ENCODE data around the gene KCNK2. TPM values are rescaled to one million over a fixed set of nuclear protein-coding genes. Genes with fewer than 3 reads are reported as not detected.

The KCNK2 gene
- polyA plus RNA-seq, 1 of the 3 experiments (the other 2 are of a cell fraction), result 12.2 TPM

DNA sequence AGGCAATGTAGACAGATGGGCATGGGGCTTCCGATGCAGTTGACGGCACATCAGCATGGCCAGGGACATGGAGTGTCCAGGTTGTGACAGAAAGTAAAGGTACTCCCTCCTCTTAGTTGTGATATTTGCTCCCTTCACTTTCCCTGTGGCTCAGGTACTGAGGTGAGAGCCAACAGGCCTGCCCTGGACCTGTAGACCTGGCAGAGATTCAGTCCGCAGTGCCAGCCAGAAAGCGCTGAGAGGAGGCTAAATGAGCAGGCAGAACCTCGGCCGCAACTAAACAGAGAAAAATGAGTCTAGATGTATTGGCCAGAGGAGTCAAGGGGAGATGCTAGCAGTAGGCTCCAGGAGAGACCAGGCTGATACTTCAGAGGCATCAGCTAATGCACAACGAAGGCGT is 22.6 kb upstream of the KCNK2 start:
- Histone ChIP-seq H3K36me3 (replicated peaks in 1 of 2; ENCODE audit: control insufficient read depth in 1 of 2, insufficient read depth in 2 of 2, low read length in 1 of 2) (no peaks in the 10 kb centered on the region), H2AFZ (ENCODE audit: low read depth) (no peak overlapping the region), H3K4me1 (ENCODE audit: control insufficient read depth in 1 of 2, insufficient read depth in 2 of 2, low read depth in 1 of 2, low read length in 1 of 2) (no peaks in the 10 kb centered on the region; a peak in 2 of 4 replicates), H3K79me2 (ENCODE audit: insufficient read depth) (no peaks in the 10 kb centered on the region), H3K4me2 (no peak overlapping the region), H3K27me3 (ENCODE audit: insufficient read depth) (no peaks in the 10 kb centered on the region), H3K4me3 (ENCODE audit: low read depth in 2 of 2, low read length in 1 of 2) (no peak overlapping the region), H3K9ac (no peak overlapping the region), H3K9me3 (no peaks in the 10 kb centered on the region), H3K9me2 (no peaks in the 10 kb centered on the region), H3F3A (replicated peaks; ENCODE audit: insufficient read depth) (no peaks in the 10 kb centered on the region), H3K27ac (ENCODE audit: low read depth in 2 of 2, low read length in 1 of 2) (no peak overlapping the region), H4K20me1 (ENCODE audit: insufficient read depth) (no peaks in the 10 kb centered on the region)
- ChIA-PET CTCF (no interaction called here), POLR2A (no interaction called here)
- no peak for DNase-seq
- TF ChIP-seq POLR2AphosphoS5 (IDR thresholded peaks at IDR 0.05; ENCODE audit: low read depth, low read length) (no peak), FOSL2 (IDR thresholded peaks at IDR 0.05; ENCODE audit: borderline replicate concordance, low read depth) (no peak), MXI1 (IDR thresholded peaks at IDR 0.05; ENCODE audit: low read depth, low read length) (no peak), JUND (IDR thresholded peaks at IDR 0.05) (no peak), USF1 (IDR thresholded peaks at IDR 0.05; ENCODE audit: borderline replicate concordance, low read depth) (no peak), SIN3A (IDR thresholded peaks at IDR 0.05; ENCODE audit: borderline replicate concordance, low read depth, low read length) (no peak), TCF12 (IDR thresholded peaks at IDR 0.05) (no peak), CTCF (IDR thresholded peaks at IDR 0.05) (no peak), CHD2 (IDR thresholded peaks at IDR 0.05; ENCODE audit: low read length, partially characterized antibody) (no peak), ELF1 (IDR thresholded peaks at IDR 0.05) (no peak), GATA2 (CRISPR knock-in tag; IDR thresholded peaks at IDR 0.05) (no peak), SMC3 (IDR thresholded peaks at IDR 0.05; ENCODE audit: low read depth, low read length) (no peak), RXRA (IDR thresholded peaks at IDR 0.05; ENCODE audit: borderline replicate concordance, low read depth) (no peak), TEAD4 (IDR thresholded peaks at IDR 0.05; ENCODE audit: borderline replicate concordance, insufficient read depth) (no peak), RAD21 (IDR thresholded peaks at IDR 0.05; ENCODE audit: low read length) (no peak)
- 43% methylated on average over 6 of the region's 8 CpGs for WGBS (ENCODE audit: low lambda C conversion rate)

- Histone ChIP-seq H3K4me2 (no peak overlapping the region), H3K9me3 (no peaks in the 10 kb centered on the region), H3K9ac (no peak overlapping the region), H3K79me2 (ENCODE audit: insufficient read depth) (no peaks in the 10 kb centered on the region), H4K20me1 (ENCODE audit: insufficient read depth) (no peaks in the 10 kb centered on the region), H3K36me3 (replicated peaks in 1 of 2; ENCODE audit: control insufficient read depth in 1 of 2, insufficient read depth in 2 of 2, low read length in 1 of 2) (no peaks in the 10 kb centered on the region), H3K4me3 (ENCODE audit: low read depth in 2 of 2, low read length in 1 of 2) (no peak overlapping the region), H3F3A (replicated peaks; ENCODE audit: insufficient read depth) (no peaks in the 10 kb centered on the region), H2AFZ (ENCODE audit: low read depth) (peak overlapping the region; percentile 20; the same call in 1 of the 2 replicates), H3K27ac (ENCODE audit: low read depth in 2 of 2, low read length in 1 of 2) (no peak overlapping the region), H3K27me3 (ENCODE audit: insufficient read depth) (no peaks in the 10 kb centered on the region), H3K4me1 (ENCODE audit: control insufficient read depth in 1 of 2, insufficient read depth in 2 of 2, low read depth in 1 of 2, low read length in 1 of 2) (no peaks in the 10 kb centered on the region; a peak in 1 of 4 replicates), H3K9me2 (no peaks in the 10 kb centered on the region)
- WGBS (ENCODE audit: low lambda C conversion rate), result 32% methylated on average over 4 of the region's 5 CpGs
- CTCF ChIA-PET, result no interaction called here
- TF ChIP-seq MAX (IDR thresholded peaks at IDR 0.05; ENCODE audit: low read depth) (0 out of 2 replicates have a peak, but pooled peaks have one; percentile 32), TEAD4 (IDR thresholded peaks at IDR 0.05; ENCODE audit: borderline replicate concordance, insufficient read depth) (no peak), EZH2phosphoT487 (IDR thresholded peaks at IDR 0.05; ENCODE audit: borderline replicate concordance, low read depth) (no peak), EP300 (IDR thresholded peaks at IDR 0.05; ENCODE audit: borderline replicate concordance in 1 of 2, low read depth in 1 of 2, low read length in 1 of 2) (no peak), SMC3 (IDR thresholded peaks at IDR 0.05; ENCODE audit: low read depth, low read length) (no peak), RCOR1 (IDR thresholded peaks at IDR 0.05; ENCODE audit: low read length) (no peak)
- TF ChIP-seq, protein P1, sequence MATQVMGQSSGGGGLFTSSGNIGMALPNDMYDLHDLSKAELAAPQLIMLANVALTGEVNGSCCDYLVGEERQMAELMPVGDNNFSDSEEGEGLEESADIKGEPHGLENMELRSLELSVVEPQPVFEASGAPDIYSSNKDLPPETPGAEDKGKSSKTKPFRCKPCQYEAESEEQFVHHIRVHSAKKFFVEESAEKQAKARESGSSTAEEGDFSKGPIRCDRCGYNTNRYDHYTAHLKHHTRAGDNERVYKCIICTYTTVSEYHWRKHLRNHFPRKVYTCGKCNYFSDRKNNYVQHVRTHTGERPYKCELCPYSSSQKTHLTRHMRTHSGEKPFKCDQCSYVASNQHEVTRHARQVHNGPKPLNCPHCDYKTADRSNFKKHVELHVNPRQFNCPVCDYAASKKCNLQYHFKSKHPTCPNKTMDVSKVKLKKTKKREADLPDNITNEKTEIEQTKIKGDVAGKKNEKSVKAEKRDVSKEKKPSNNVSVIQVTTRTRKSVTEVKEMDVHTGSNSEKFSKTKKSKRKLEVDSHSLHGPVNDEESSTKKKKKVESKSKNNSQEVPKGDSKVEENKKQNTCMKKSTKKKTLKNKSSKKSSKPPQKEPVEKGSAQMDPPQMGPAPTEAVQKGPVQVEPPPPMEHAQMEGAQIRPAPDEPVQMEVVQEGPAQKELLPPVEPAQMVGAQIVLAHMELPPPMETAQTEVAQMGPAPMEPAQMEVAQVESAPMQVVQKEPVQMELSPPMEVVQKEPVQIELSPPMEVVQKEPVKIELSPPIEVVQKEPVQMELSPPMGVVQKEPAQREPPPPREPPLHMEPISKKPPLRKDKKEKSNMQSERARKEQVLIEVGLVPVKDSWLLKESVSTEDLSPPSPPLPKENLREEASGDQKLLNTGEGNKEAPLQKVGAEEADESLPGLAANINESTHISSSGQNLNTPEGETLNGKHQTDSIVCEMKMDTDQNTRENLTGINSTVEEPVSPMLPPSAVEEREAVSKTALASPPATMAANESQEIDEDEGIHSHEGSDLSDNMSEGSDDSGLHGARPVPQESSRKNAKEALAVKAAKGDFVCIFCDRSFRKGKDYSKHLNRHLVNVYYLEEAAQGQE (IDR thresholded peaks at IDR 0.05; ENCODE audit: low read depth, low read length), result no peak
- DNase-seq, result no peak
- POLR2A ChIA-PET, result no interaction called here
These were observed 18.2 kb upstream of the KCNK2 start for GRCh38 chr1:215064327-215064726.
